SU-DHL-6 (cell line): Measurements from ENCODE around the gene PPP3CA.

ENCODE experiments used
- H2AFZ ChIP-seq: fragments of 200-600 bp; sonication (generic); 2 replicates; pipeline ENCODE4 v1.6.1; 2014; ENCODE audit warnings: low read depth, mild to moderate bottlenecking, moderate library complexity, mixed read lengths, antibody characterized with exemption, low read length; ENCODE audit not compliant: severe bottlenecking
- H3F3A ChIP-seq: fragments of 200-600 bp; shearing (Covaris generic); 2 replicates; pipeline ENCODE4 v1.6.0; 2016; ENCODE audit warnings: antibody characterized with exemption, mild to moderate bottlenecking; ENCODE audit not compliant: insufficient read depth
- H3K27ac ChIP-seq: fragments of 200-600 bp; sonication (generic); 2 replicates; pipeline ENCODE4 v1.5.1; 2016; ENCODE audit warnings: low read depth, mild to moderate bottlenecking, low read length, moderate library complexity, mixed read lengths
- H3K27me3 ChIP-seq: fragments of 200-600 bp; sonication (generic), shearing (Covaris generic); 2 replicates; pipeline ENCODE4 v1.6.0; 2014; ENCODE audit warnings: mild to moderate bottlenecking, low read length
- H3K36me3 ChIP-seq: fragments of 200-600 bp; sonication (generic); 2 replicates; pipeline ENCODE4 v1.6.1; 2014; ENCODE audit warnings: mild to moderate bottlenecking, low read length, mixed read lengths
- H3K4me2 ChIP-seq: fragments of 300-600, 200-600 bp; shearing (Covaris generic), sonication (generic); 2 replicates; pipeline ENCODE4 v1.6.0; 2014; ENCODE audit warnings: low read length, low read depth, mild to moderate bottlenecking; ENCODE audit not compliant: poor library complexity, severe bottlenecking
- H3K4me3 ChIP-seq: fragments of 200-600 bp; sonication (generic); 2 replicates; pipeline ENCODE4 v1.5.1; 2014; ENCODE audit warnings: antibody characterized with exemption, low read length, mild to moderate bottlenecking, mixed read lengths; ENCODE audit not compliant: insufficient read depth, poor library complexity, severe bottlenecking
- H3K79me2 ChIP-seq: fragments of 200-600 bp; sonication (generic); 2 replicates; pipeline ENCODE4 v1.6.1; 2014; ENCODE audit warnings: mild to moderate bottlenecking, low read length, moderate library complexity; ENCODE audit not compliant: insufficient read depth
- H3K9ac ChIP-seq: fragments of 200-600 bp; sonication (generic); 2 replicates; pipeline ENCODE4 v1.7.0; 2014; ENCODE audit warnings: mild to moderate bottlenecking, low read length
- H3K9me2 ChIP-seq: fragments of 200-600 bp; sonication (generic); replicated peaks from 2 replicates; pipeline ENCODE4 v1.6.1; 2014; ENCODE audit warnings: low read length; ENCODE audit not compliant: insufficient read depth
- H3K9me3 ChIP-seq: fragments of 200-600 bp; sonication (generic); 2 replicates; pipeline ENCODE4 v1.6.1; 2014; ENCODE audit warnings: low read length, mixed read lengths; ENCODE audit not compliant: insufficient read depth
- H4K20me1 ChIP-seq: fragments of 200-600 bp; sonication (generic); 2 replicates; pipeline ENCODE4 v1.6.1; 2014; ENCODE audit warnings: low read depth, mild to moderate bottlenecking, antibody characterized with exemption, low read length, moderate library complexity, mixed read lengths
- EZH2phosphoT487 ChIP-seq: fragments of 200-600 bp; sonication (generic), shearing (Covaris generic); conservative IDR thresholded peaks from 2 replicates; pipeline ENCODE4 v1.6.1; 2018; ENCODE audit warnings: mild to moderate bottlenecking, antibody characterized with exemption, low read length, moderate library complexity, mixed read lengths
- TF ChIP-seq, protein P1 (sequence below): fragments of 200-600 bp; sonication (generic); IDR thresholded peaks from one replicate; pipeline ENCODE4 v1.5.1; 2017; ENCODE audit warnings: antibody characterized with exemption, mild to moderate bottlenecking, low read length, moderate library complexity; ENCODE audit not compliant: insufficient read depth, poor library complexity, severe bottlenecking

PPP3CA gene

GRCh38 chr4:101294597-101294996, 52.7 kb downstream of the PPP3CA start:
- H3K79me2 ChIP-seq, result no peaks in the 10 kb centered on the region
- no peaks in the 10 kb centered on the region for H3K36me3 ChIP-seq
- H3K4me3 ChIP-seq, result no peak overlapping the region
- H3K9me2 ChIP-seq, result no peaks in the 10 kb centered on the region
- no peak overlapping the region for H3K27ac ChIP-seq
- TF ChIP-seq, protein P1, sequence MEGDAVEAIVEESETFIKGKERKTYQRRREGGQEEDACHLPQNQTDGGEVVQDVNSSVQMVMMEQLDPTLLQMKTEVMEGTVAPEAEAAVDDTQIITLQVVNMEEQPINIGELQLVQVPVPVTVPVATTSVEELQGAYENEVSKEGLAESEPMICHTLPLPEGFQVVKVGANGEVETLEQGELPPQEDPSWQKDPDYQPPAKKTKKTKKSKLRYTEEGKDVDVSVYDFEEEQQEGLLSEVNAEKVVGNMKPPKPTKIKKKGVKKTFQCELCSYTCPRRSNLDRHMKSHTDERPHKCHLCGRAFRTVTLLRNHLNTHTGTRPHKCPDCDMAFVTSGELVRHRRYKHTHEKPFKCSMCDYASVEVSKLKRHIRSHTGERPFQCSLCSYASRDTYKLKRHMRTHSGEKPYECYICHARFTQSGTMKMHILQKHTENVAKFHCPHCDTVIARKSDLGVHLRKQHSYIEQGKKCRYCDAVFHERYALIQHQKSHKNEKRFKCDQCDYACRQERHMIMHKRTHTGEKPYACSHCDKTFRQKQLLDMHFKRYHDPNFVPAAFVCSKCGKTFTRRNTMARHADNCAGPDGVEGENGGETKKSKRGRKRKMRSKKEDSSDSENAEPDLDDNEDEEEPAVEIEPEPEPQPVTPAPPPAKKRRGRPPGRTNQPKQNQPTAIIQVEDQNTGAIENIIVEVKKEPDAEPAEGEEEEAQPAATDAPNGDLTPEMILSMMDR, result no peak
- TF ChIP-seq EZH2phosphoT487, result no peak
- no peaks in the 10 kb centered on the region for H3K27me3 ChIP-seq
- no peak overlapping the region for H2AFZ ChIP-seq
- no peaks in the 10 kb centered on the region for H4K20me1 ChIP-seq
- no peak overlapping the region for H3K4me2 ChIP-seq
- H3K9me3 ChIP-seq, result no peaks in the 10 kb centered on the region
- no peaks in the 10 kb centered on the region for H3F3A ChIP-seq
- no peak overlapping the region for H3K9ac ChIP-seq

DNA sequence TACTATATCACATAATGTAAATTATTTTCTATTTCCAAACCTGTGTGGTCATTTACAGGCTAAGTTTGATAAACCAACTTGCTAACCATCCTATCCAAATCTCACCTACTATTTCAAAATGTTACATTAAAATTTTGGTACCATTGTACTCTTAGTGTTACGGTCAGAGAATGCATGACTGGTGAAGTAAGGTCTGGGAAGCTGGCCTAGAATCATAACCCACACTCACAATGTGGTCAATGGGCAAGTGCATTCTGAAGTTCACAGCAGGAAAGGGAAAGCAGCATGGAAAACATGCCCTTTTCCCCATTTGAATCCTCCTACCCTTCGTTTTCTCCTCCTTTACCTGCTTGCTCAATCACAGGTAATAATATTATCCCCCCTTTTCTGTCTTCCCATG, 54.4 kb downstream of the PPP3CA start:
- H3K4me3 ChIP-seq, result no peak overlapping the region
- TF ChIP-seq, protein P1, result no peak
- no peak for TF ChIP-seq EZH2phosphoT487
- no peaks in the 10 kb centered on the region for H3K79me2 ChIP-seq
- no peaks in the 10 kb centered on the region for H4K20me1 ChIP-seq
- no peaks in the 10 kb centered on the region for H3K27me3 ChIP-seq
- H3K27ac ChIP-seq, result no peak overlapping the region
- no peaks in the 10 kb centered on the region for H3K36me3 ChIP-seq
- H2AFZ ChIP-seq, result no peak overlapping the region
- H3K9me3 ChIP-seq, result no peaks in the 10 kb centered on the region
- no peak overlapping the region for H3K9ac ChIP-seq
- H3K9me2 ChIP-seq, result no peaks in the 10 kb centered on the region
- H3K4me2 ChIP-seq, result no peak overlapping the region
- no peaks in the 10 kb centered on the region for H3F3A ChIP-seq

- H3K4me2 ChIP-seq, result no peak overlapping the region
- no peaks in the 10 kb centered on the region for H3F3A ChIP-seq
- no peaks in the 10 kb centered on the region for H3K36me3 ChIP-seq
- no peaks in the 10 kb centered on the region for H3K27me3 ChIP-seq
- no peaks in the 10 kb centered on the region for H3K79me2 ChIP-seq
- no peaks in the 10 kb centered on the region for H3K9me3 ChIP-seq
- TF ChIP-seq, protein P1, result no peak
- TF ChIP-seq EZH2phosphoT487, result no peak
- no peak overlapping the region for H3K27ac ChIP-seq
- H3K4me3 ChIP-seq, result no peak overlapping the region
- no peak overlapping the region for H3K9ac ChIP-seq
- H2AFZ ChIP-seq, result no peak overlapping the region
- H4K20me1 ChIP-seq, result no peaks in the 10 kb centered on the region
- H3K9me2 ChIP-seq, result no peaks in the 10 kb centered on the region
Measured at GRCh38 chr4:101292214-101292613, 55.1 kb downstream of the PPP3CA start.

- Histone ChIP-seq H3K79me2 (no peaks in the 10 kb centered on the region), H2AFZ (no peak overlapping the region), H3K9ac (no peak overlapping the region), H4K20me1 (no peaks in the 10 kb centered on the region), H3K36me3 (no peaks in the 10 kb centered on the region), H3K9me2 (no peaks in the 10 kb centered on the region), H3K4me2 (no peak overlapping the region), H3K9me3 (no peaks in the 10 kb centered on the region), H3K27me3 (no peaks in the 10 kb centered on the region), H3K4me3 (no peak overlapping the region), H3F3A (no peaks in the 10 kb centered on the region), H3K27ac (no peak overlapping the region)
- TF ChIP-seq, protein P1, result no peak
- no peak for TF ChIP-seq EZH2phosphoT487
Measured at GRCh38 chr4:101291198-101291597, 56.1 kb downstream of the PPP3CA start.
